K562 (cell line): ENCODE data around the gene CREB3L2. TPM values are rescaled to one million over a fixed set of nuclear protein-coding genes. Genes with fewer than 3 reads are reported as not detected.
A peak's percentile ranks its signal among the peaks of the same experiment; 100 is the strongest.

ENCODE experiments used
- BCL6 ChIP-seq: fragments of 250-450 bp; sonication (Bioruptor Pico); IDR thresholded peaks from 2 replicates; pipeline ENCODE4 v1.4.0; 2020
- FOSL1 ChIP-seq: fragments of 200-800 bp; sonication (Bioruptor generic); conservative IDR thresholded peaks from 2 replicates; pipeline ENCODE4 v1.6.1; 2016; ENCODE audit warnings: missing genetic modification characterization, missing compliant biosample characterization
- GATAD2A ChIP-seq: fragments of 450-650 bp; IDR thresholded peaks from 2 replicates; pipeline ENCODE4 v1.6.1; 2017
- HDGF ChIP-seq: fragments of 450-650 bp; IDR thresholded peaks from 2 replicates; pipeline ENCODE4 v1.6.1; 2016
- KAT7 ChIP-seq: sonication (generic); formaldehyde crosslinking; IDR thresholded peaks from 2 replicates; pipeline ENCODE4 v1.8.0; 2022; ENCODE audit warnings: missing genetic modification reagents, mild to moderate bottlenecking, borderline replicate concordance
- LCOR ChIP-seq: sonication (generic); formaldehyde crosslinking; IDR thresholded peaks from 2 replicates; pipeline ENCODE4 v1.8.0; 2022; ENCODE audit warnings: mild to moderate bottlenecking, missing genetic modification reagents
- MECOM ChIP-seq: fragments of 250-450 bp; sonication (Bioruptor Pico); IDR thresholded peaks from 2 replicates; pipeline ENCODE4 v1.8.0; 2022; ENCODE audit warnings: inconsistent platforms
- MIER1 ChIP-seq: fragments of 450-650 bp; IDR thresholded peaks from 2 replicates; pipeline ENCODE4 v1.6.1; 2016; ENCODE audit warnings: antibody characterized with exemption, mild to moderate bottlenecking, low read depth
- NFXL1 ChIP-seq: fragments of 450-650 bp; formaldehyde crosslinking; IDR thresholded peaks from 2 replicates; pipeline ENCODE4 v1.4.0; 2021; ENCODE audit warnings: mild to moderate bottlenecking
- POU5F1 ChIP-seq: fragments of 150-350 bp; IDR thresholded peaks from 2 replicates; pipeline ENCODE4 v1.6.1; 2014; ENCODE audit warnings: borderline replicate concordance, low read length, low read depth, mild to moderate bottlenecking; ENCODE audit not compliant: partially characterized antibody
- PRPF4 ChIP-seq: fragments of 200-400 bp; formaldehyde crosslinking; IDR thresholded peaks from one replicate; pipeline ENCODE4 v1.6.1; 2017; ENCODE audit warnings: low read length, low read depth, mild to moderate bottlenecking; ENCODE audit not compliant: insufficient read depth, poor library complexity, severe bottlenecking
- SMARCA5 ChIP-seq: fragments of 450-650 bp; IDR thresholded peaks from 2 replicates; pipeline ENCODE4 v1.6.1; 2016
- SMARCC2 ChIP-seq: fragments of 450-650 bp; IDR thresholded peaks from 2 replicates; pipeline ENCODE4 v1.6.1; 2017; ENCODE audit warnings: antibody characterized with exemption, moderate library complexity, mild to moderate bottlenecking, low read depth
- TEAD2 ChIP-seq: fragments of 450-650 bp; IDR thresholded peaks from 2 replicates; pipeline ENCODE4 v1.6.1; 2016; ENCODE audit warnings: missing genetic modification characterization, control low read depth, missing compliant biosample characterization
- U2AF2 ChIP-seq: fragments of 200-400 bp; formaldehyde crosslinking; optimal IDR thresholded peaks from 2 replicates; pipeline ENCODE3; 2017; ENCODE audit warnings: low read depth, mild to moderate bottlenecking, low read length
- XRCC4 ChIP-seq: IDR thresholded peaks from one replicate; pipeline ENCODE4 v1.6.1; 2011; ENCODE audit not compliant: insufficient read depth, insufficient read length; ENCODE audit errors: extremely low read depth
- ZNF274 ChIP-seq: IDR thresholded peaks from 2 replicates; pipeline ENCODE4 v1.6.1; 2011; ENCODE audit warnings: low read depth, mild to moderate bottlenecking, low read length, moderate library complexity, borderline replicate concordance
- ZNF347 ChIP-seq: fragments of 450-650 bp; formaldehyde crosslinking; IDR thresholded peaks from 2 replicates; pipeline ENCODE4 v1.4.0; 2020; ENCODE audit warnings: low read depth, mild to moderate bottlenecking, moderate library complexity
- ZNF644 ChIP-seq: fragments of 200-800 bp; sonication (Bioruptor generic); IDR thresholded peaks from 2 replicates; pipeline ENCODE4 v1.6.1; 2016; ENCODE audit warnings: low read depth, missing genetic modification characterization, missing compliant biosample characterization
- polyA plus RNA-seq, 8 experiments: library from polyadenylated mRNA; depleted of rRNA in 4 of 8; stranded (reverse) in 5 of 8; unstranded in 3 of 8; fragments of >200 nt; fragmentation: Nextera tagmentation in 2 of 8; fragmentation: Illumina TruSeq in 1 of 8; extraction: Ambion mirVana in 2 of 8; extraction: Trizol in 1 of 8; gene quantifications; 2 replicates each; pipeline versions ENCODE4 v1.2.1 to v1.2.3, GENCODE V29; 2011 to 2014; ENCODE audit warnings: inconsistent platforms in 1 of 8, missing spikeins in 1 of 8
- total RNA-seq, 7 experiments: library from RNA; depleted of rRNA in 6 of 7; stranded (reverse); fragments of >200 nt in 6 of 7; fragmentation: Illumina TruSeq in 2 of 7; extraction: Trizol in 2 of 7; gene quantifications; 2 replicates each; pipeline versions ENCODE4 v1.2.1 to v1.2.3, GENCODE V29; 2011 to 2021; ENCODE audit warnings: low replicate concordance in 1 of 7
- TF ChIP-seq, protein P1 (sequence below): fragments of 450-650 bp; conservative IDR thresholded peaks from 2 replicates; pipeline ENCODE4 v1.6.1; 2016; ENCODE audit warnings: missing genetic modification characterization, low read depth, mild to moderate bottlenecking, missing compliant biosample characterization, moderate library complexity

Gene CREB3L2
- total and polyA plus RNA-seq, 9 of the 15 experiments (the other 6 are each of a cell fraction or from before 2014, with no cell fraction given): 7.1 to 45.6 (median 15.8) TPM

DNA sequence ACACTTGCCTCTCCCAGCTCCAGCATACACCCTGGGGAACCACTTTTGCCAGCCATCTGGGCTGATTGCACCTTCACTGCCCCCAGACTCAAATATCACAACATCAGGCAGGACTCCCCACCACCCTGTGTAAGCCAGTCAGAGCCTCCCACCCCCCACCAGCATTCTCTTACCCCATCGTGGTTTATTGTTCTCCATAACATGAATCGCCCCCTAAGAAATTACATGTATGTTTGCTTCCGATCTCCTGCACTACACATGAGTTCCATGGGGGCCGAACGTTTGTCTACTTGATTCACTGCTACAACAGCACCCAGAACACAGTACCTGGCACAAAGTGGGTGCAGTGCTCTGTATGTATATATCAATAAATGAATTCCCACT, 39.4 kb downstream of the CREB3L2 start (continued):
- TF ChIP-seq, protein P1, sequence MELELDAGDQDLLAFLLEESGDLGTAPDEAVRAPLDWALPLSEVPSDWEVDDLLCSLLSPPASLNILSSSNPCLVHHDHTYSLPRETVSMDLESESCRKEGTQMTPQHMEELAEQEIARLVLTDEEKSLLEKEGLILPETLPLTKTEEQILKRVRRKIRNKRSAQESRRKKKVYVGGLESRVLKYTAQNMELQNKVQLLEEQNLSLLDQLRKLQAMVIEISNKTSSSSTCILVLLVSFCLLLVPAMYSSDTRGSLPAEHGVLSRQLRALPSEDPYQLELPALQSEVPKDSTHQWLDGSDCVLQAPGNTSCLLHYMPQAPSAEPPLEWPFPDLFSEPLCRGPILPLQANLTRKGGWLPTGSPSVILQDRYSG (tag): no peak
- no peak for TF ChIP-seq ZNF274
- TF ChIP-seq POU5F1: no peak
- no peak for TF ChIP-seq SMARCC2
- TF ChIP-seq U2AF2: no peak
- TF ChIP-seq MECOM (CRISPR knock-in tag): no peak
- TF ChIP-seq BCL6 (CRISPR knock-in tag): no peak
- no peak for TF ChIP-seq MIER1
- no peak for TF ChIP-seq GATAD2A
- no peak for TF ChIP-seq ZNF644 (tag)
- TF ChIP-seq XRCC4: no peak
- no peak for TF ChIP-seq TEAD2
- TF ChIP-seq PRPF4: no peak
- no peak for TF ChIP-seq ZNF347 (CRISPR knock-in tag)
- peak; percentile 43; the same call in 1 of the 2 replicates for TF ChIP-seq HDGF
- 0 out of 2 replicates have a peak, but pooled peaks have one; percentile 57 for TF ChIP-seq KAT7 (CRISPR knock-in tag)
- TF ChIP-seq SMARCA5: peak; percentile 19; the same call in 1 of the 2 replicates
- no peak for TF ChIP-seq NFXL1 (CRISPR knock-in tag)
- no peak for TF ChIP-seq LCOR (CRISPR knock-in tag)
- no peak for TF ChIP-seq FOSL1 (tag)
- TF ChIP-seq, all 486 proteins: peak for 12
